Measurements from ENCODE around the gene TMEM259. TPM values are rescaled to one million over a fixed set of nuclear protein-coding genes. Genes with fewer than 3 reads are reported as not detected.

TMEM259 gene
- total and polyA plus RNA-seq, 2 of the 8 experiments (the other 6 are each of a cell fraction or from before 2014, with no cell fraction given), result 140 to 243 TPM

- Histone ChIP-seq H3K9ac (replicated peaks in 1 of 4; ENCODE audit: extremely low read depth in 1 of 4, low read depth in 3 of 4, low read length in 3 of 4) (no peak overlapping the region), H3K4me3 (ENCODE audit: extremely low read depth in 1 of 4, insufficient read depth in 2 of 4, low read depth in 3 of 4, low read length in 4 of 4) (no peak overlapping the region), H3K56ac (replicated peaks; ENCODE audit: insufficient read length, low read depth, low read length) (no peak overlapping the region), H3K36me3 (ENCODE audit: control insufficient read depth in 2 of 4, insufficient read depth in 4 of 4, low read length in 3 of 4) (peaks cover 0 to 14% (median 0%) of the 10 kb centered on the region in 4 experiments; a peak in 1 of 8 replicates), H4K91ac (replicated peaks; ENCODE audit: insufficient read length, low read length) (no peak overlapping the region), H3K23ac (ENCODE audit: insufficient read length) (no peak overlapping the region), H2BK12ac (ENCODE audit: low read depth, low read length) (no peak overlapping the region), H3K14ac (ENCODE audit: insufficient read length) (no peak overlapping the region), H2AK5ac (ENCODE audit: low read depth, low read length) (no peak overlapping the region), H3K23me2 (ENCODE audit: low read depth, low read length) (peaks cover 6% of the 10 kb centered on the region), H4K8ac (ENCODE audit: extremely low read depth, insufficient read depth, low read length) (no peak overlapping the region), H3K9me3 (ENCODE audit: insufficient read depth in 2 of 2, low read depth in 1 of 2, low read length in 1 of 2) (peaks cover 0 to 5% of the 10 kb centered on the region in 2 experiments; a peak in 1 of 4 replicates), H4K20me1 (replicated peaks in 1 of 2; ENCODE audit: control insufficient read depth in 1 of 2, insufficient read depth in 2 of 2, low read length in 2 of 2) (peaks cover 0 to 2% of the 10 kb centered on the region in 2 experiments), H4K5ac (ENCODE audit: insufficient read length, low read depth, low read length) (no peak overlapping the region), H3K27me3 (replicated peaks in 1 of 4; ENCODE audit: control insufficient read depth in 3 of 4, extremely low read depth in 1 of 4, insufficient read depth in 3 of 4, low read length in 3 of 4) (no peaks in the 10 kb centered on the region), H3K4me1 (replicated peaks in 1 of 4; ENCODE audit: control insufficient read depth in 3 of 4, insufficient read depth in 4 of 4, low read length in 3 of 4) (peaks cover 0 to 8% (median 6%) of the 10 kb centered on the region in 4 experiments; a peak in 6 of 7 replicates), H2BK120ac (replicated peaks; ENCODE audit: low read depth, low read length) (no peak overlapping the region), H3K27ac (ENCODE audit: low read depth, low read length) (no peak overlapping the region), H2AFZ (ENCODE audit: low read length) (no peak overlapping the region), H2BK20ac (ENCODE audit: low read length) (no peak overlapping the region), H3K79me1 (ENCODE audit: low read depth, low read length) (no peaks in the 10 kb centered on the region), H2BK15ac (ENCODE audit: low read length) (no peak overlapping the region), H3K4me2 (ENCODE audit: insufficient read depth in 1 of 2, low read depth in 2 of 2, low read length in 2 of 2) (no peak overlapping the region), H3K79me2 (ENCODE audit: control insufficient read depth in 1 of 2, insufficient read depth in 2 of 2, low read length in 2 of 2) (no peaks in the 10 kb centered on the region), H2BK5ac (ENCODE audit: low read depth, low read length) (no peak overlapping the region), H3K4ac (replicated peaks; ENCODE audit: insufficient read length, low read depth, low read length) (no peak overlapping the region), H3K18ac (ENCODE audit: extremely low read depth, low read length) (no peak overlapping the region)
- WGBS, 2 experiments (ENCODE audit: extremely low coverage in 1 of 2, insufficient coverage in 1 of 2, insufficient read length in 1 of 2, insufficient replicate concordance in 2 of 2, low coverage in 1 of 2, low lambda C conversion rate in 2 of 2, missing lambda C conversion rate in 1 of 2), result 80% methylated on average over 5 of the region's 10 CpGs; no CpG with 5 or more reads in 1 of the 2 experiments
- DNase-seq (ENCODE audit: low read depth in 1 of 2, low spot score in 2 of 2) (peak in 1 of 2 experiments; percentile 85), FAIRE-seq (no peak)
- ChIA-PET POLR2A (ENCODE audit: partially characterized antibody) (interaction anchor here (1.1 to 16.4 kb wide), 5 partner anchors 12 to 224 kb away, joined by 3 to 509 read pairs (median 4); partner anchors contain the start of genes ARHGAP45, CIRBP, CNN2 and RNU6-2), CTCF (ENCODE audit: partially characterized antibody) (interaction anchor here (0.6 to 1.4 kb wide), 3 partner anchors 20 to 35 kb away, joined by 3 to 4 read pairs (median 4); no protein-coding TSS in a partner anchor)
- TF ChIP-seq JUN (IDR thresholded peaks at IDR 0.05; ENCODE audit: low read depth, low read length), result no peak
- 0 out of 2 replicates have a peak, but pooled peaks have one; percentile 19 for TF ChIP-seq CHD2 (IDR thresholded peaks at IDR 0.05; ENCODE audit: low read length)
- peak; percentile 87 for TF ChIP-seq SP1 (IDR thresholded peaks at IDR 0.05; ENCODE audit: low read depth, low read length)
Measured at GRCh38 chr19:1045247-1045603, 24.3 kb upstream of the TMEM259 start.

Data from H1 (cell line).